DMS153 (cell line): ENCODE measurements around the gene AMOT.

Source experiments
- DNase-seq: peaks from one replicate; lab custom pipeline; 2025; lab: John Stamatoyannopoulos, UW

Gene AMOT

DNA sequence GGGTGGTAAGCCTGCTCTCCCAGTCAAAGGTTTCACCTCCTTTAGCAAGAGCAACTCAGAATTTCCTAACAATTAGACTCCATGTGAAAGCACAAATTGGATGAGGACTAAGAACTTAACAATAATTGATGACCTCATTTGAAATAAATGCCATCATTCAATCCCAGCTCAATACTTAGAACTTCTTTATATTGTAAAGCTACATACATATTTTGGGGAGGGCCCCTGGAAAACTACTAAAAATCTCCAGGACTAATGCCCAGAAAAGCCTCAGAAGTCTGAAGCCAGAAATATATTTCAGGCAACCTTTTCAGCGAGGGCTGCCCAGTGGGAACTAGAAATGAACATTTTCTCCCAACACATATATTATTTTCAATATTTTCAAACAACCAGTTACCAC, 38.1 kb downstream of the AMOT start:
- no peak for DNase-seq

DNA sequence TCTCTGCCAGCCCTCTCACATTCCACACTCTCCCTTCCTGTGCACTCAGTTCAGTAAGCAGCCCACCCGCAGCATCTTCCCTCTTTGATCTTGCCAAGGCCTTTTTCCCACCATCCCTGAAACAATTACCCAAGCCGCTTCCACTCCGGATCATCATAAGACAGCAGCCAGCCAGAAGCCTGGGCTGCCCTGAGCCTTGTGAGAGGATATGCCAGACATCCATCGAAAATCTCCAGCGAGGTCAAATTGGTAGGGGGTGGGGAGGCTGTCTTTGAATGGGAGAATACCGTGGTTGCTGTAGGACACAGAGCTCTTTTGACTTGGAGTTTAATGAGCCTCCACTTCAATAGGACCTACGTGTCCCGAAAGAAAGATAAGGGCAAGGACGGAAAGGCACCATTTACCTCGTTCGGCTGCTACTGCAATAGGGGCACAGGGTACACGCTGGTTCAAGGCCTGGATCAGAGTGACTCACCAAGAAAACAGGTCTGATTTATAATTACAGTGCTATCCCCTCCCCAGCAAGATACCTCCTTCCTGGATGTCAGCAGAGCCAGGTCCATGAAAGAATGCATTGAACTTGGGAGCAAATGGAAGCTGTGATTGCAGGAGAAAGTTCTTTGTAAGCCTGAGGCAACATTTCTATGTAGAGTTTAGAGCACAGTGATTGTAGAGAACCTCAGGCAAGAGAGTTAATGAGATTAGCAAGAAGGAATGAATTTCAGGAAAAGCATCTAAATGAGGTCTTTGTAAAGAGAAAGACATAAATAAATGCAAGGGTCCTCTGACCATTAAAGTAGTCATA, 39.5 kb downstream of the AMOT start:
- no peak for DNase-seq

DNA sequence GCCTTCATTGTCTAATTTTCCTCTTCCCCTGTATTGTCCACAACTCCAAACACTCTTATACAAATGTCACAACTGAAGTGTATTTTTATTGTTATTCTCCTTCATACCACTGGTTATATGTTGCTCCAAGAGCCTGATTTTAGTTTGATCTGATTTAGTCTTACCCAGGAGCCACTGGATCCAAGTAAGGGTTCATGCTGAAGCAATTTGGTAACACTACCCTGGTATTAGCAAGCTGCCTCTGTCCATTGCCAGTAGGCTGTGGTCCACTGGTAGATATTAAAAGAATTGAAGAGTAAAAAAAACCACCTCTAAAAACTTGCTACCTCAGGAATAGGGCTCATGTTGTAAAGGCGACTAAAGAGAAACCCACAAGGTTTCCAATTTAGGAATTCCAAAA, 41.2 kb downstream of the AMOT start:
- no peak for DNase-seq

DNA sequence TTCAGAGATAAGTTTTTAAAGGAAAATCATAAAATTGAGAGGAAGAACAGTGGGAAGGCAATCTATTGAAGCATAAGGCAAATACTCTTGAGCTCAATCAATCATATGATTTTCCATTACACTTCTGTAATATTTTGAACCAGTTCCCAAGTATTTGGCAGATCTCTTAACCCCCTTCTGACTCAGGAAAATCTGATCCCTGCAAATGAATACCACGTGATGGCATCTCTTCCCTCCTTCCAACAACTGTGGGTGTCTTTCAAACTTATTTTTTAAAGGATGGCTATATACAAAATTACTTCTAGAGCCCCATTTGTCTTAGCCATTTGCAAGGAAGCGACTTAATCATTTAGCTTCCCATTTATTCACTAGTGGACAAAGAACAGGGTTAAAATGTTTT, 41.9 kb downstream of the AMOT start:
- no peak for DNase-seq

DNA sequence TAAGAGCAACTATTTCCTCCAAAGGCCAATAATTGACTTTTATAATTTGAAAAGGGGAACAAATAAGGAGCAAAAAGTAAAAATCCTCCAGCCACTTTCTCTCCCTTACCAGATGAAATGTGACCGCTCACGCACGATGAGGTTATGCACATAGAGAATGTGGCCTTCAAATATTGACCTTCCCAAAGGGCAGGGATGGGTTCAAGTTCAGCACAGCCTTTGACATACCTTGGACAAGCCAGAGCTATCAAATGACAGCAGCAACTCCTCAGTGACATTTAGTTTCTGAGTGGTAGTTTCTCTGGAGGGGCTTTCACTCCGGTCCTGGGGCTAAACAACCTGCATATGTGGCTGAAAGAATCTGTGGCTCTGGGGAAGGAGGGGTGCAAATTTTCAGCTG, 50.7 kb downstream of the AMOT start:
- DNase-seq: no peak

DNA sequence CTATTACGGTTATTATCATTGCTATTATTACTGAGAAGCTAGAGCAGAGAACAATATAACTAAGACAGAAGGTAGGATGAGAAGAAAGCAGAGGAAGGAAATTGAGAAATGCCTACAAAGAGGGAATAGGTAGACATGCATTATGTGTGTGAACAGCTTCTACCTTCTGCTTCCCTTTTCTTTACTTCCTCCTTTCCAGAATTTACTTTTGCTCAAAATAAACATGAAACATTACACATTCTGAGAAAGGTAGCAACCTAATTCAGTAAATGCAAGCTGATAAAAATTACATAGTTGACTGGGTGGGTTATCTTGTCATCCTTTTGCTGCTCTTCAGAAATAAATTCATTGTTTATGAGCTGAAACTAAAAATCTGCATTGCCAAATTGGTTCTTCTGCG, 54.6 kb downstream of the AMOT start:
- no peak for DNase-seq

DNA sequence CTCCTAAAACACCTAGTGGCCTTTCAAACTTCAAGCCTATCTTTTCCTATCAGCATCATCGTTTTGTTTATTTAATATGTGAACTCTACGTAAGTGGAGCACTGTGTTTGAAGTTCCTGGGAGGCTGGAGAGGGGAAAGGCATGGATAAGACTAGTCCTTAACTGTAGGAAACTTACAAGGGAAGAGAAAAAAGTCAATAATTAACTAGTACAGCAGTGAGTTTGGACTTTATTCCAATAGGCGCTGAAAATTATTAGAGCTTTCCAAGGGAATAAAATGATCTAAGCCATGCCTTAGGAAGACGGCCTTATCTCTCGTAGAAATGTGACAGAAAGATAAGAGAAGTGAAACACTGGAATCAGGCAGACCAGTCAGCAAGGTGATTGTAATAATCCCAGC, 55.3 kb downstream of the AMOT start:
- no peak for DNase-seq

DNA sequence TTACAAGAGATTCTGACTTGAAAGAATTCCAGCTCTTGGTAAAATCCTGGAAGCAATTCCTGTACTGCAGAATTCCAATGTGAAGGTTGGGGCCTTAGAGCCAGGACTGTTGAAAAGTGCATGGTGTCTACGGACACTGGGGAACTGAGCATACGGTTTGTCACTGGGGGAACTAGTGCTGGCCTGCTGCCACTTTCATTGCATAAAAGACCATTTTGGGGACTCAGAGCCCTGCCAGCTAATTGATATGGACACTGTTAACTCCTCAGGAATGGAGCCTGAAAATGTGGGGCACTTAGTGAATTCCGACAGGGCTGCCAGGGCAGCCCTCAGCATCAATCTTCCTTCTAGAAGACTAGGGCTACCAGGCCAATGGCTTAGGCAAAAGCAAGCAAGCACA, 55.9 kb downstream of the AMOT start:
- DNase-seq: no peak

DNA sequence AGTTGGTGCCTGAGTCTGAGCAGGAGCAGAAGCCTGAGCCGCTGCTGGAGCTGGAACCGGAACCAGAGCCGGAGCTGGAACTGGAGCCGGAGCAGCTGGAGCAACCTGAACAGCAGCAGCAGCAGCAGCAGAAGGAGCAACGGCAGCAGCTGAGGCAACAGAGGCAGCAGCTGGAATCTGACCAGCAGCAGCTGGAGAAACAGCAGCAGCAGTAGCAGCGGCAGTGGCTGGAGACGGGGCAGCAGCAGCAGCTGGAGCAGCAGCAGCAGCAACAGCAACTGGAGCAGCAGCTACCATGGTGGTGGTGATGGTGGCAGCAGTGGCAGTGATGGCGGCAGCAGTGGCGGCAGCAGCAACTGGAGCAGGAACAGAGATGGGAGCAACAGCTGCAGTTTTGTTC, 61.5 kb downstream of the AMOT start:
- no peak for DNase-seq

DNA sequence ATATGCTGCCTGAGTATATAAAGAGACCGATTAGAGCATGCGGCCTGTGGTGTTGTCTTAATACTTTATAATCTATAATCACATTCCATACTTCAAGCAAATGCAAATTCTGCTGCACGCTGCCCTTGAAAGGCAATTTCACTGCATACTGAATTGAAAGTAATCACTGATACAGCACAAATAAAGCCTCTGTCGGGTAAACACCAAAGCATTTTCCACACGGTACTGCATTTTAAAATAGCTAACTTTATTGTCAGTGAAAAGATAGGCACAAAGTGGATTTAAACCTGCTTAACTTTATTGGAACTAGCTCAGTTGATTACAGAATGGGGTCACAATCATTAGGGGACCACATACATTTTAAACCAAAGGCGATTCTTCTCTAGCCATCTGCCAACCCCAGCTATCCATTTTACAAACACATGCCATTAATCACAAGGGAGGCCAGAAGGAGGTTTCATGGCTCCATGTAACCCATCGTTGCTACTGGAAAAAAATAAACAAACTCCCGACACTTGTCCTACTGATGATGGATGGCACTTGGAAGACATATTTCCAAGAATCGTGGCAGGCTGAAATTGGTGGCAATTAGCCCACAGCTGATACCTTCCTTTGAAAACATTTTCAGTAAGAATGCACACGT, 65.9 kb downstream of the AMOT start:
- no peak for DNase-seq

DNA sequence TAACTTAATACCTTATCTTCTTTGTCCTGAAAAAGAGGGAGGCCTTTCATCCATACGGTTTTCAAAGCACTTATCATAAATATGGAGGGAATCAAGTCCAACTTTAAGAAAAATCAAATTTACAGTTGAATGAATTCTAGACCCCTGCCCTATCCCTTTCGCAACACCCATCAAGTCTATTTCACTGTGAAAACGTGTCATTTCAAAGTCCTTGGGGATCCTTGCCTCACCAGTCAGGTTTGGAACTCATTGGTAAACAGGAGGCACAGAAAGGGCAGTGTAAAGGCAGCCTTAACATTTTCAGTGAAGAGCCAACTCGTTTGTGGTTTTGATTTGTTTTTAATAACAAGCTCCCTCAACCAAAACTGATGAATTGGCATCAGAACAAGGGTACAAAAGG, 66.5 kb downstream of the AMOT start:
- no peak for DNase-seq

DNA sequence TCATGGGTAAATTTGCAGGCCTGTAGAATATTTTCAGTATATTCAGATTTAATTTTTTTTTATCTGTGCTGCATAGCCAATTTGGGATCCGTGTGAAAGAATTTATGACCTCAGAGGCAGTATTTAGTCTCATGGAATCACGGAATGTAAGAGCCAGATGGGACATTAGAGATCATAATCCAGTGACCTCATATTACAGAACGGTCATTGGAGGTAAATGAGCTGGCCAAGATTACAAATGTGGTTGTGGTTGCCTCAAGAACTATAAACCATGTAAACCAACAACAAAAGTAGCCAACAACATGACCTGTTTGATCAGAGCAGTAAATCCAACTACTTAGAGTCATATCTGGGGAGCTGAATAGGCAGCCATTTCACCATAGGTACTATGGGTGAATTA, 71.6 kb downstream of the AMOT start:
- no peak for DNase-seq

DNA sequence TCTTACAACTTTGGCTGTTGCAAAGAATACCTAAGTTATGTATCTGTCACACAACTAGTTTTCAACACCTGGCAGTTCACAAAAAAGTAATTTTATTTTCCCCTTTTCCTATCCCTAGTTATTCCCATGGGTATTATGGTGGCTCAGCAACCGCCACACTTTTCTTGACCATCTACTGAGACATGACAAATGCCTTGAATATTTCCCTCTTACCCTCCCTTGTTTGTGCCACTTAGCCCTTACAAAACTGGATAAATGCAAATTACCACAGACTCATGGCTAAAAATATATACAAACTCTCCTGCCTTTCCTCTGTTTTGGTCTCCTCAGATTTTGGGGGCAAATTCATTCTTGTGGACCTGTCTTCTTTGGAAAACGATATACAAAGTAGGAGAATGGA, 72.1 kb downstream of the AMOT start:
- no peak for DNase-seq

DNA sequence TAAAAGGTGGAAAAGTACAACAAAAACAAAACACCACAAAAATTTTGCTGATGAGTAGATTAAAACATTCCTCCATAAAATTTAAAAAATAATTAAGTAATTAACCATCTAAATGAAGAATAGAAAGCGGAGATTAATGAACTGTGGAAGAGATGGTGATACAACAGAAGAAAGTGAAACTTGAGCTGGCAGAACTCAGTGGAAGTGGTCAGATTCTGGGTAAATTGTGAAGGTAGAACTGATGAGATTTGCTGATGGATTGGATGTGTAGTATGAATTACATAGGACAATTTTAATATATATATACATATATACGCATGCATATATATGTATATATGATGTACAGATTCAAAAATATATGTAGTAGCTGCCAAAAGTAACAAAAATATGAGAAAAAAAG, 73.9 kb downstream of the AMOT start:
- no peak for DNase-seq

DNA sequence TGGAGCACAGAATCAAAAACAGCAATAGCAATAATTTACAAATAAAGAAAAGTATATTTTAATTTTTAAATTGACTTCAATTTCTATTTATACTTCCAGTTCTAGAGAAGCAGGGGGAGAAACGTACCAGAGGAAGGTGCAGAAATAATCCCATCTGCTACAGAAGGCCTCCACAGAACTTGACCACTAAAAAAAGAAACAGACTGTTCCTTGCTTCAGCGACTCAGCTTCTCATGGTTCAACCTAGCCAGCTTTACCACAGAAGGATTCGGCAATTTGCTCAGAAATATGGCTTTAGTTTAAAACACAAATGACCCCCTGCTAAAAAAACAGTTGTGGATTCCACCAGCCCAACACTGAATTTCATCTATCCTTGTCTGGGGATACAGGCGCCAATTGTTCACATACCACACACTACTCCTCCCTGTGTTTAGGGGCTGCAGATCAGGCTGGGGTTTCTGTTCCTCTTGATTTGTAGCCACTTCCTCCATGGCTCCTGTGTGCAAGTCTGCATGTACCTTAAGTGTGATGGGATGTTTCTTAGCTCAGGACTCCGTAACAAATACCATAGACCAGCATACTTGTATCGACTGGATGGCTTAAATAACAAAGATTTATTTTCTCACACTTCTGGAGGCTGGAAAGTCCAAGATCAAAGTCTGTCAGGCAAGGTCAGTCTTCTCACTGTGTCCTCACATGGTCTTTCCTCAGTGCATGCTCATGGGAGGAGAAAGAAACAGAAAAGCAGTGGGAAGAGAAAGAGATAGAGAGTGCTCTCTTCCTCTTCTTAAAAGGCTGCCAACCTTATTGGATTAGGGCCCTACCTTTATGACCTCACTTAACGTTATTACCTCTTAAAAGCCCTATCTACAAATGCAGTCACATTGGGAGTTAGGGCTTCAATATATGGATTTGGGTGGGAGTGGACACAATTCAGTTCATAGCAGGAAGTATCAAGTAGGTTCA, 79.1 kb downstream of the AMOT start:
- no peak for DNase-seq

DNA sequence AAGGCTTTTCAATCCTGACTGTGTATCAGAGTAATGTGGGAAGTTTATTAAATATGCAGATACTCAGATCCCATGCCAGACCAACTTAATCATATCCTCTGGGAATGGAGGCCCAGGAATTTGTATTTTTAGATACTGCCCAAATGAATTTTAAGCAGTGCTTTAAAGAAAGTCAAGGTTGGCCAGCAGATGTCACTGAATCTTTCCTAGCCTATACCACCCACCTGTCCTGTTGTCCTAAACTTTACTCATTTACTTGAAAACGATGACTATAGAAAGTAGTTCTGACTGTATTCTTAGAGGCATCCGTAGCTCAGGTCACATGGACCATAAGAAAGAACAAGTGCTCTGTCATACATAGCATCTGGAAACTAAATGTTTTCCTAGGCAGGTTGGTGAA, 79.9 kb downstream of the AMOT start:
- DNase-seq: no peak

DNA sequence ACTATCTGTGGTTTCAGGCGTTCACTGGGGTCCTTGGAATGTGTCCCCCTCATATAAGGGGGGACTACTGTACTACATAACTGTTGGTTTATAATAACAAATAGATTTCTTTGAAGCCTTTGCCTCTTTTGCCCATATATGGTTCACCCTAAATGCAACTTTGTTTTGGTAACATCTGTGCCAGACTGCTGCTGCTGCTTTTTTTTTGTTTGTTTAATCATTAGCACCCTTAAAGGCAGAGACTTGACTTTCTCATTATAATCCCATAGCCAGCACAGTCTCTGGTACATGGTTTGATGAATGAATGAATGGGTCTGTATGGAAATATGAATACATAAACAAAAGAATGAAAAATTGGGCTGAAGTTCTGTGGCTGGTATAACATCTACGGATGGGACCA, 80.7 kb downstream of the AMOT start:
- no peak for DNase-seq

DNA sequence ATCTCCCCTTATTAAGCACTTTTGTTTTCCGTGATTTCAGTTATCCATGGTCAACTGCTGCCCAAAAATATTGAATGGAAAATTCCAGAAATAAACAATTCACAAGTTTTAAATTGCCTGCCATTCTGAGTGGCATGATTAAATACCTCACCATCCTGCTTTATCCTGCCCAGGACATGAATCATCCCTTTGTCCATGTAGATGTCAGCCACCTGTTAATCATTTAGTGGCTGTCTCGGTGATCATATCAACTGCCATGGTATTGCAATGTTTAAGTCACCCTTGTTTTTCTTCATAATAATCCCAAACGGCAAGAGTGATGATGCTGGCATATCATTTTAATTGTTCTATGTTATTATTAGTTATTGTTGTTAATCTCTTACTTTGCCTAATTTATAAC, 81.1 kb downstream of the AMOT start:
- DNase-seq: no peak

DNA sequence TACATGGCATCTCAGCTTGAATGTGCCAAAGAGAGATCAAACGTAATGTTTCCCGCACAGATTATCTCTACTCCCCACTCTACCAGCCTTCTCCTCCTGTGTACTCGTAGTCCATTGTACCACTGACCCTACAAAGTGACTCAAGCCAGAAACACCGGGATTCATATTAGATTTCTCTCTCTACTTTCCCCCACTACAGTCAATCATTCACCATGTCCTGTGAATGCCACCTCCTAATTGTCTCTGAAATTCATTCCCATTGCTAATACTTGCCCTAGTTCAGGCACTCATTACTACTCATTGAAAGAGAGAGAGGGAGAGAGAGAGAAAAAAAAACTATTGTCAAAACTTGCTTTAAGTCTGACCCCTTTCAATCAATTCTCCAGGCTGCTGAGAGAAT, 82.7 kb downstream of the AMOT start:
- DNase-seq: no peak

DNA sequence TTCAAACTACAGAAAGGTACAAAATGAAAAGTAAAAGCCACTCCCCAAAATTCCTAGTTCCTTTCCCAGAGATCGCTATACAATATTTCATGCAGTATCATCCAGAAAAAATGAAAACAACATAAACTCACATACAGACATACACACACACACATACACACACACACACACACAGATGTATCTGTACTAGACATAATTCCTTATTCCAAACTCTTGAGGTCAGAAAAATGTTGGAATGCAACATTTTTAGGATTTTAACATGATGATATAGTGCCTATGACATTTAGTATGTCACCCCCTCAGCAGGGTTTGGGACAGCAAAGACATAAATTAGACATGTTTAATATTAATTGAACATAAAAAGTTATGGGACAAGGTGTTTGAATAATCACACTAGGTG, 87.5 kb downstream of the AMOT start:
- no peak for DNase-seq

DNA sequence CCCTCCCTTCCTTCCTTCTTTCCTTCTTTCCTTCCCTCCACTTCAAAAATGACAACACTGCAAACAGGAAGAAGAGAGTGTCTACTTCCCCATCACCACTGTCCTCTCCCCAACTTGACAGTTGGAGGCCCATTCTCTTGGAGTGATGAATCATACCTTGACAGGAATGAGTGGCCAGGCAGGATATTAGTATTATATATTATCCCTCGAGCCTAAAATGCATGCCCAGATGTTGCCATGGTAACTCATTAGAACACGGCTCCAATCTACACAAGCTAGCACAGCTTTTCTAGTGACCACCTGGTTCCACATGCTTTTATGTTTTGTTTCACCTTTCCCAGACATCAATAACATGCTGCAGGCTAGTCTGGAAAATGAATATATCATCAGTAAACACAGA, 89.6 kb downstream of the AMOT start:
- no peak for DNase-seq

DNA sequence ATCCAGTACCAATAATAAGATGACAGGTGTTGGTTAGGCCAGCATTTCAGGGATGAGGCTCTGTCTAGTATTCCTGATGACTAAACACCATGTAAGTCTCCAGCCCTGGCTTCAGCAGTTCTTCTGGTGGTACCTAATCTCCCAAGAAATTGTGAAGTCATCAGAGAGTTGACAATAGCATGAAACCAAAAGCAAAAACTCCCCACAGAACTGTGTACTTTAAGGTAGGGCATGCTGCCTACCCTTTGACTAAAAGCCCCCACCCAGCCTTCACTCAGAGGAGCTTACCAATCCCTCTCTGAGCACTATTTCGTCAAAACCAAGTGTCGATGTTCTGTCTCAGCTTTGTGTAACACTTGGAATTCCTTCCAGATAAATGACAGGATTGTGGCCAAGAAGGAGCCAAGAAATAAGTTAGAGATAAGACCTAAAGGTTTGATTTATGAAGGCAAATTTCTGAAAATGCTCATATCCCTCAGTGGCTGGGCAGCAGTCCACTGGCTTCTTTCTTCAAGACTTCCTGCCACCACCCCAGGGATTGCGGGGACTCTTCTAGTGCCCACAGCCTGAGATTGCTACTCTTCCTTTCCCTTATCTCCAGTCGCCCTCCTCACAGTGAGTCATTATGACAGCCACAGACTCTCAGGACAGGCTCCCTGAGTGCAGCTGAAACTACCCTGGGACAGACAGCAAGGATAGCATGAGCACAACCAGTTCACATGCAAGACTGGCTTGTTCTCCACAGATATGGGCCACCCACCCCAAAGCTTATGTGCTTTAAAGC, 93.6 kb downstream of the AMOT start:
- no peak for DNase-seq
